ENCODE data around the gene MEF2C.

- TF ChIP-seq CTCF (conservative IDR thresholded peaks at IDR 0.05 in 1 of 2, IDR thresholded peaks at IDR 0.05 in 1 of 2; ENCODE audit: low read depth in 1 of 2, low read length in 2 of 2) = no peak
- TF ChIP-seq EZH2 (IDR thresholded peaks at IDR 0.05; ENCODE audit: low read length, missing control alignments) = no peak
These were observed 77.7 kb downstream of the MEF2C start for GRCh38 chr5:88805151-88805784.
